ENCODE measurements around the gene ITPR2.
"Not testable (repeated sequence)": the region's sequence is repeated elsewhere in the genome, so short reads cannot be mapped to it uniquely, and the experiment has no call there.

ITPR2 gene

GRCh38 chr12:26786491-26786864 is 46.5 kb downstream of the ITPR2 start:
- no peak for DNase-seq

- DNase-seq, result not testable (repeated sequence)
Observed at GRCh38 chr12:26783816-26784379, 49.1 kb downstream of the ITPR2 start.

GRCh38 chr12:26783131-26783526 is 49.9 kb downstream of the ITPR2 start:
- DNase-seq, result no peak

GRCh38 chr12:26782372-26783130 is 50.4 kb downstream of the ITPR2 start:
- no peak for DNase-seq

- not testable (repeated sequence) for DNase-seq
Observed at GRCh38 chr12:26780656-26781055, 52.3 kb downstream of the ITPR2 start.

GRCh38 chr12:26778173-26778775 is 54.7 kb downstream of the ITPR2 start:
- DNase-seq, result not testable (repeated sequence)

GRCh38 chr12:26777236-26777635 is 55.8 kb downstream of the ITPR2 start:
- DNase-seq, result no peak

GRCh38 chr12:26775991-26776390 is 57.0 kb downstream of the ITPR2 start:
- DNase-seq, result not testable (repeated sequence)

- no peak for DNase-seq
Observed at GRCh38 chr12:26773313-26774104, 59.5 kb downstream of the ITPR2 start.

- no peak for DNase-seq
Observed at GRCh38 chr12:26771861-26772260, 61.1 kb downstream of the ITPR2 start.

GRCh38 chr12:26770239-26771070 is 62.5 kb downstream of the ITPR2 start:
- no peak for DNase-seq

GRCh38 chr12:26769611-26770010 is 63.4 kb downstream of the ITPR2 start:
- no peak for DNase-seq

- no peak for DNase-seq
Observed at GRCh38 chr12:26768611-26769603, 64.1 kb downstream of the ITPR2 start.

- no peak for DNase-seq
Observed at GRCh38 chr12:26767865-26768264, 65.1 kb downstream of the ITPR2 start.

- no peak for DNase-seq
Observed at GRCh38 chr12:26767116-26767515, 65.9 kb downstream of the ITPR2 start.

GRCh38 chr12:26762186-26762585 is 70.8 kb downstream of the ITPR2 start:
- no peak for DNase-seq

- no peak for DNase-seq
Observed at GRCh38 chr12:26761775-26762174, 71.2 kb downstream of the ITPR2 start.

- no peak for DNase-seq
Observed at GRCh38 chr12:26760657-26761293, 72.2 kb downstream of the ITPR2 start.

GRCh38 chr12:26755362-26755761 is 77.6 kb downstream of the ITPR2 start:
- DNase-seq, result not testable (repeated sequence)

GRCh38 chr12:26754148-26754547 is 78.8 kb downstream of the ITPR2 start:
- DNase-seq, result no peak

GRCh38 chr12:26751179-26751578 is 81.8 kb downstream of the ITPR2 start:
- no peak for DNase-seq
